NCI-H82 (cell line): Measurements from ENCODE around the gene TCAF2.
"Not testable (repeated sequence)": the region's sequence is repeated elsewhere in the genome, so short reads cannot be mapped to it uniquely, and the experiment has no call there.

Experiments used
- DNase-seq: peaks from one replicate; lab custom pipeline; 2025; lab: John Stamatoyannopoulos, UW

TCAF2 gene

GRCh38 chr7:143620646-143621045 lies at the start of gene TCAF2:
TCAF2 (plus strand) TSS chr7:143620974.
- DNase-seq: not testable (repeated sequence)

- not testable (repeated sequence) for DNase-seq
These were observed 49.3 kb upstream of the TCAF2 start, which contains the start of gene CTAGE15 for GRCh38 chr7:143571501-143571900. CTAGE15 (plus strand) TSS chr7:143571801; CDS start chr7:143571818, 17 bp downstream.

- DNase-seq: not testable (repeated sequence)
These were observed 32.6 kb upstream of the TCAF2 start for GRCh38 chr7:143588183-143588582.

DNA sequence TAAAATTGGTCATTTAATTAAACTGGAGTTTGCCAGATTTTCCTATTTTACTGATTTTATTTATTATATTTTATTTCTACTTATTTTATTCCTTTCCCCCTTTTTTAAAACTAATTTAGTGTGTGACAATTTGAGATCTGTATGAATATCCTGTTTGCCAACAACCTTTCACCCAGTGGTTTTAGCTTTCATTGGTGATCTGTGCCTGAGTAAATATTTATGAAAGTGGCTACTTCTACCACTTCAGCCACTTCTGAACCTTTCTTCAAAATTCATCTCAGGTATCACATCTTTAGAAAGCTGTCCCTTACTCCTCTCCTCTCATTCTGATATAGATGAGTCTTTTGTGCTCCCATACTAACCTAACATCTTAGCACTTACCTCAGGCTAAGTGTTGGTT lies 30.9 kb upstream of the TCAF2 start:
- not testable (repeated sequence) for DNase-seq

DNA sequence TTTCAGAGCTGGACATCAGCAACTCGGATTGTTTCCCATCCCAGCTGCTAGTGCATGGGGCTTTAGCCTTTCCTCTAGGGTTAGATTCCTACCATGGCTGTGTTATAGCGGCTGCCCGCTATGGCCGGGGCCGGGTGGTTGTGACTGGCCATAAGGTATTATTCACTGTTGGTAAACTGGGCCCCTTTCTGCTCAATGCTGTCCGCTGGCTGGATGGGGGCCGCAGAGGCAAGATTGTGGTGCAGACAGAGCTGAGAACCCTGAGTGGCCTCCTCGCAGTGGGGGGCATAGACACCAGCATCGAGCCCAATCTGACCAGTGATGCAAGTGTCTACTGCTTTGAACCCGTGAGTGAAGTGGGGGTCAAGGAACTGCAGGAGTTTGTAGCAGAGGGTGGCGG lies 22.7 kb upstream of the TCAF2 start:
- DNase-seq: not testable (repeated sequence)

GRCh38 chr7:143603549-143603948 lies 17.2 kb upstream of the TCAF2 start:
- DNase-seq: not testable (repeated sequence)

DNA sequence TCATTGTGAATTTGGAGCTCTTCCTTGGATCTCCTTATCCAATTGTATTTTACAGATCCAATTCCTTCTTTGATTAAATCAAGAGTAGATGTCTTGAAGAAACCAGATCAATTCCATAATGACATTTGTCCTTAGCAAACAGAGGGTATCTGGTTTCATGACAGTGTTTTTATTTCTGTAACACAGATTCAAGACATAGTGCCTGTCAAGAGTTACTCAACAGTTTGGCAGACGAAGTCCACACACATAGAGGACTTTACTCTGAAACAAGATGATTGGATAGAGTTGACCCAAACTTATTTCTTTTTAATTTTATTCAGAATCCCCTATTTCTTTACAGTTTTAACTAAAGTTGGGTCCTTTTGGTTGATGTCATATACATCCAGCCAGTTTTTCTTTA lies 14.7 kb upstream of the TCAF2 start:
- not testable (repeated sequence) for DNase-seq

GRCh38 chr7:143615545-143615944 lies 5.2 kb upstream of the TCAF2 start:
- DNase-seq: not testable (repeated sequence)

DNA sequence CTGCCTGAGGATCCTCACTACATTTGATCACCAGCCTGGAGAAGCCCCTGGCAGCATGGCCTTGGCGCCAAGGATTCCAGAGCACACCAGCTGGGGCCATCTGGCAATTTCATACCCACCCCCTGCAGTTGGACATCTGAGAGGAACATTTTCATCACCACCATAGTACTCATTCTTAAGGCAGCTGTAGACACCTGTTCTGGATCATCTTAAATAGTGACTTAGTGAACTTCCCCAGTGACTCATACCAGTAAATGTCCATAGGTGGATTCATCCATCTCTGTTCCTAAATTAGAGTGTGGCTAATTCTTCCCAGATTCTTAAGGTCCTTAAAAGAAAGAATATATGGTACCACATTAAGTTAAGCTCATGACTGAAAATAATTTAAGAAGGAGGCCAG lies 3.6 kb upstream of the TCAF2 start:
- DNase-seq: not testable (repeated sequence)

- not testable (repeated sequence) for DNase-seq
These were observed 716 bp upstream of the TCAF2 start for GRCh38 chr7:143620058-143620457.

DNA sequence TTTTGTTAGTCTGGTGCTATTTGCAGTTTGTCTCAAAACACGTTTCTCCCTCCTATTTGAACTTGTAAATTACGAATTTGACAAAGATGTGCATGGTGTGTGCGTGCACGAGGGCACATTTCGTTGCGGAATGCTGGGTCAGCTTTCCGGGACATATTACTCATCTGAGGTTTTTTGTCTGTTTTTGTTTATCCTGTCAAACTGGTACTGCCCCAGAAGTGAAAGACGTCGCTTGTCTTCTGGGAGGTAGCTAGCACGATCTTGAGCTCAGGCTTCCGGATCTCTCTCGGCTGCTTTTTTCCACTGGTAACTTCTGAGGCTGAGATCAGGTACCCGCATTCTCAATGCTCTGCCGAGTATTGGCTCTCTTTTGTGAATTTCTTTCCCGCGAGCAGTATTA lies 401 bp downstream of the TCAF2 start:
- DNase-seq: not testable (repeated sequence)

GRCh38 chr7:143622130-143622529 lies 1.4 kb downstream of the TCAF2 start:
- DNase-seq: not testable (repeated sequence)

DNA sequence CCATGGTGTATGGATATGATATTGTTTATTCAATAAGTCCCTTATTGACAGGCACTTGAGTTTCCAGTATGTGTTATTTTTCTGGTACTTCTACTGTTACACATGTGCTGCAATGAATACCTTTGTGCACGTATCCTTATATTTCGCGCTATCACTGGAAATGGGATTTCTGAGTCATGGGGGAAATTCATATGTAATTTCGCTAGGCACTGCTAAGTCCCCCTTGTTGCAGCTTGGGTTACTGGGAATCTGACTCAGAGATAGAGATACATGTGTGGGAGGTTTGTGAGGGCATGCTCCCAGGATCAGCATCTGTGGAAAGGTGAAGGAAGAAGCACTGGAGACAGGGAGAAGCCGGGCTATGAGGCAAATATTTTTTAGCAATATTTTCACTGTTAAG lies 9.9 kb downstream of the TCAF2 start:
- not testable (repeated sequence) for DNase-seq

DNA sequence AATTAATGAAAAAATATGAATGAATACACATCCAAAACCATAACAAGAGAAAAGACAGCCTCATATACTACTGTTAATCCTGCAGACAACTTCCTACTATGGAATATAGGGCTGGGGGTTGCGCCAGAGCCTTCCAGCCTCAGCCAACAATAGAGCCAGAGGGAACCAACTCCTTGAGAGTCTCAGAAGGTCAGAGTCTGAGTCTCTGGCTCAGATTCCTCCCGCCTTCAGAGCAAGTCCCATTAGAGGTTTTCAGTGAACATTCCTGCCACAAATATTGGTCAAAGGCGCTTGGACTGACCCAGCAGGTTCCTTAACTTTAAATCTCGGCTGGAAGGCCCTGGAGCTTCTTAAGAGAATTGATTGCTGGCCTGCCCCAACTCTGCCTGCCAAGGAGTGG lies 11.7 kb downstream of the TCAF2 start:
- not testable (repeated sequence) for DNase-seq

GRCh38 chr7:143633013-143633618 lies 12.3 kb downstream of the TCAF2 start:
- DNase-seq: not testable (repeated sequence)

GRCh38 chr7:143635364-143636240 lies 14.8 kb downstream of the TCAF2 start:
- not testable (repeated sequence) for DNase-seq

DNA sequence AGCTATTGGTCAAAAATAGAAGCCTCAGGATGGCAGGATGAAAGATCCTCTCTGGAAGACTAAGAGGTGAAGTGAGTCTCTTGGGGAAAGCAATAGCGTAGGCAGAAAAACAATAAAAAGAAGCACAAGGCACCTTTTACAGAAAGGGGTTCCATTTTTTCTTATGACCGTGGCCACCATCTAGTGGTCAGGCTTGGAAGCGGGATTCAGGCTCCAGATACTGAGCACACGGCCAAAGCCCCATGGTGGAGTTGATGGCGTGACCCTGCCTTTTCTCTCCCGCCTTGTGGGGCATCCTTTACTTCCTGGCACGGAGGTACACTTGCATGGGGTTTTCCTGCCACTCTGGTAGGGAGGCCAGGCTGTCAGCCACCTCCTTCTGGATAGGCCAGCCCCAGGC lies 18.6 kb downstream of the TCAF2 start:
- DNase-seq: not testable (repeated sequence)

GRCh38 chr7:143640528-143641189 lies 19.9 kb downstream of the TCAF2 start:
- not testable (repeated sequence) for DNase-seq

GRCh38 chr7:143646598-143646997 lies 25.8 kb downstream of the TCAF2 start:
- not testable (repeated sequence) for DNase-seq

DNA sequence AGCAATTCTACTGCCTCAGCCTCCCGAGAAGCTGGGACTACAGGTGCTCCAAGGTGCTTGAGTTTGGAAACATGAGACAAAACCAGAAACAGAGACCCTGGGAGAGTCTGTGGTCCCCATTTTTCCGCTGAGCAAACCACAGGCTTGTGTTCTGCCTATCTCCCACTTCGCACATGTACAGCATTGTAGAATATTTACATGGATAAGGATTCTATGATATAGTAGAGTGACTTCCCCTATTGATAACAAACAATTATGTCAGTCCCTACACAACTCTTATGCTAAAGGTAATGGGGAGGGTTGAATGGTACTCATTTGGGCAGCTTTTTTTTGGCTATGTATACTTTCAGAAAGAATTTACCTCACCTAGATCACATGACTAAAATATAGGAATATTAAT lies 29.1 kb downstream of the TCAF2 start:
- DNase-seq: not testable (repeated sequence)

DNA sequence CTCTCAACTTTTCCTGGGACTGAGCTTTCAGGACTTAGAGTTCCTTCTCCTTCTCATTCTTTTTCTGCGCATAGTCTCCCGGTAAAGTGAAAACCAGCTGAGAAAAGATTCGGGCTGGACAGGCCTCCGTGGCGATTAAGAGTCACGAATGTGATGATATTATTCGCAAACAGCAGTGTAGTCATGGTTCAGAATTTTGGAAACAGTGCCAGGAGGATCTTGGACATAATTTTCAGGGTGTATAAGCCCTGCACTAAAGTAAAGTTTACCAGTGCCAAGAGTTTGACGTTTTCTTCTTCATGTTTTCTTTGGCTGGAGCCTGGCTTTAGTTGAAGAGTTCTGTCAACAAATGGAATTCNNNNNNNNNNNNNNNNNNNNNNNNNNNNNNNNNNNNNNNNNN lies 29.7 kb downstream of the TCAF2 start:
- DNase-seq: not testable (repeated sequence)
